ENCODE data around the gene UTP18. TPM values are rescaled to one million over a fixed set of nuclear protein-coding genes. Genes with fewer than 3 reads are reported as not detected.

Gene UTP18
- total and polyA plus RNA-seq, 10 of the 15 experiments (the other 5 are each of a cell fraction or from before 2014, with no cell fraction given), result 31.0 to 111 (median 58.8) TPM

- DNase-seq (ENCODE audit: low read depth, low spot score) (no peak), ATAC-seq (no peak), FAIRE-seq (no peak)
- H3K79me2 ChIP-seq (ENCODE audit: control insufficient read depth, insufficient read depth, low read length), result peaks cover 66% of the 10 kb centered on the region
- BruUV-seq (replicated peaks), result no TSS peak
- H3K4me3 ChIP-seq, result no peak overlapping the region
- 97% methylated on average over 6 of the region's 6 CpGs for WGBS (ENCODE audit: insufficient coverage, insufficient replicate concordance, low lambda C conversion rate, missing lambda C conversion rate)
- peak overlapping the region; percentile 33; the same call in 1 of the 2 replicates for H3K4me2 ChIP-seq (ENCODE audit: control insufficient read depth, insufficient read depth)
- no peaks in the 10 kb centered on the region; the same call in 2 of the 3 replicates for H3K9me3 ChIP-seq (replicated peaks; ENCODE audit: control insufficient read depth, insufficient read depth, low read length)
- in situ Hi-C loops (cut with MboI), result no loop called here
- no peaks in the 10 kb centered on the region for H3K27me3 ChIP-seq (replicated peaks in 1 of 2; ENCODE audit: control insufficient read depth in 2 of 2, insufficient read depth in 2 of 2, low read length in 1 of 2)
- peaks cover 0 to 9% of the 10 kb centered on the region in 2 experiments; a peak in 1 of 4 replicates for H3K36me3 ChIP-seq (ENCODE audit: control insufficient read depth in 2 of 2, insufficient read depth in 2 of 2, low read length in 1 of 2)
- ChIA-PET RAD21 (ENCODE audit: unreplicated experiment) (no interaction called here), POLR2A (interaction anchor here (0.5 kb wide), 2 partner anchors 9 to 65 kb away, joined by 3 to 5 read pairs; no protein-coding TSS in a partner anchor), SMC1A (ENCODE audit: uncharacterized antibody, unreplicated experiment) (interaction anchor here (0.6 to 1.7 kb wide), 2 partner anchors 8 to 18 kb away, joined by 3 to 5 read pairs; no protein-coding TSS in a partner anchor), CTCF (interaction anchor here (1.5 to 3.2 kb wide), 2 partner anchors 15 to 17 kb away, joined by 4 to 9 read pairs; no protein-coding TSS in a partner anchor)
- intact Hi-C loops (cut with micrococcal nuclease; ENCODE audit: unreplicated experiment), result loop anchor here (10.0 kb wide), 1 partner anchor 391 kb away; the partner anchor contains the start of gene TOB1
- TF ChIP-seq SMC3 (IDR thresholded peaks at IDR 0.05; ENCODE audit: borderline replicate concordance, low read length) (no peak), E2F4 (IDR thresholded peaks at IDR 0.05; ENCODE audit: low read depth, low read length) (no peak), PAX8 (IDR thresholded peaks at IDR 0.05) (no peak), ZNF274 (IDR thresholded peaks at IDR 0.05; ENCODE audit: insufficient read depth, insufficient read length) (no peak), MTA2 (IDR thresholded peaks at IDR 0.05; ENCODE audit: low read depth) (no peak), YBX1 (IDR thresholded peaks at IDR 0.05) (no peak), IRF4 (IDR thresholded peaks at IDR 0.05; ENCODE audit: low read depth, low read length) (no peak), CREM (IDR thresholded peaks at IDR 0.05; ENCODE audit: low read depth) (no peak), ZNF217 (IDR thresholded peaks at IDR 0.05) (no peak), CBX3 (IDR thresholded peaks at IDR 0.05; ENCODE audit: borderline replicate concordance, low read depth) (no peak), FOXK2 (IDR thresholded peaks at IDR 0.05) (no peak), ZBTB40 (IDR thresholded peaks at IDR 0.05; ENCODE audit: borderline replicate concordance) (no peak), POLR2AphosphoS5 (IDR thresholded peaks at IDR 0.05; ENCODE audit: low read length) (no peak), ZNF207 (IDR thresholded peaks at IDR 0.05; ENCODE audit: borderline replicate concordance) (no peak), ETV6 (conservative IDR thresholded peaks at IDR 0.05 in 1 of 2, IDR thresholded peaks at IDR 0.05 in 1 of 2; ENCODE audit: borderline replicate concordance in 1 of 2, low read depth in 1 of 2) (no peak)
- H3K27ac ChIP-seq (ENCODE audit: control insufficient read depth, insufficient read depth), result no peak overlapping the region
- no peak overlapping the region for H3K9ac ChIP-seq (ENCODE audit: control insufficient read depth, insufficient read depth, low read length)
- H4K20me1 ChIP-seq (ENCODE audit: control insufficient read depth, insufficient read depth), result no peaks in the 10 kb centered on the region
- peaks cover 3% of the 10 kb centered on the region; the same call in 1 of the 2 replicates for H3K4me1 ChIP-seq (ENCODE audit: control insufficient read depth, insufficient read depth, low read length)
- H2AFZ ChIP-seq (ENCODE audit: control insufficient read depth, low read depth, low read length), result no peak overlapping the region
Measured at GRCh38 chr17:51255673-51256072, 4.7 kb upstream of the UTP18 start.

All from GM12878 (cell line).